Ureter (tissue), 1 donor: ENCODE data around the gene TPI1. TPM values are rescaled to one million over a fixed set of nuclear protein-coding genes. Genes with fewer than 3 reads are reported as not detected.

Source experiments
- DNase-seq: peaks from one replicate; pipeline ENCODE4 v3.0.0-alpha.2; 2020; ENCODE audit warnings: low spot score
- total RNA-seq: library from RNA; stranded (reverse); gene quantifications from one replicate; pipeline ENCODE4 v1.2.4, GENCODE V29; 2023
- donor health status: DM: yes; HTN: yes; CAD: no.

The TPI1 gene
- 418 TPM for total RNA-seq

DNA sequence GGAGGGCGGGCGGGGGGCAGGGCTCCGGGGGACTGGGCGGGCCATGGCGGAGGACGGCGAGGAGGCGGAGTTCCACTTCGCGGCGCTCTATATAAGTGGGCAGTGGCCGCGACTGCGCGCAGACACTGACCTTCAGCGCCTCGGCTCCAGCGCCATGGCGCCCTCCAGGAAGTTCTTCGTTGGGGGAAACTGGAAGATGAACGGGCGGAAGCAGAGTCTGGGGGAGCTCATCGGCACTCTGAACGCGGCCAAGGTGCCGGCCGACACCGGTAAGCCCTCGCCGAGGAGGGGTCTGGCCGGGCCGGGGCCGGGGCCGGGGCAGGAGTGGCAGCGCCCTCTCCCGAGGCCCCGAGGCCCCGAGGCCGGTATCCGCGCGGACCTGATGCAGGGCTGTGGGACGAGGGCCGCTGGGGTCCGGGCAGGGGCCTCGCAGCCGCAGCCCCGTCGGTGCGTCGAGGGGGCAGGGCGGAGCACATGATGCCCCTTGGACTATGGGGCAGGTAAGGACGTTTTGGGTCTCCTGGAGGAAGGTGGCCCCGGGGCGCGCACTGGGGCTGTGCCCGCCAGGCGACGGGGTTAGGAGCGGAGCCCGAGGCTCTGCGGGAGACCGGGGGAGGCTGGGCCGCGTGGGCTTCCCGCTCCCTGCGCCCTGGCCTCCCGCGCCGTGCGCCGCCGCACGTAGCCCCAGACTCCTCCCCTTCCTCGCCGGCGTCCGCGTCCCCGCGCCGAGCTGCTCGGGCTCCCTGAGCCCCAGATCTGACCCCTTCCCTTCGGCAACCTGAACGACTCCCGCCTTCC, at the start of gene TPI1:
Gene TPI1 (plus strand): TSS at position 119 of the 798 bp plus-strand sequence. CDS start 36 bp downstream, at position 155.
- peak; percentile 92 for DNase-seq

DNA sequence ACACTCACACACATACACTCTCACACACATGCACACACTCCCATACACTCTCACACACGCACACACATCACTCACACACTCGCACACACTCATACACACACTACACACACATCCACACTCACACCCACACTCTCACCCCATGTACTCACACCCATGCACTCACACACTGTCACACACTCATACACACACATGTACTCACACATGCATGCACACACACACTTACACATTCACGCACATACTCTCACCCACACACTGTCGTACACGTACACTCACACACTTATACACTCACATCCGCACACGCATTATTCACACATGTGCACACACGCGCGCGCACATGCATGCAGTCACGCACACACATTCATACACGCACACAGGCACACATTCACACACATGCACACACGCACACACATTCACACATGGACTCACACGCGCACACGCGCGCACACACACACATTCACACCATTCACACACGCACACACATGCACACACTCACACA, 49.6 kb upstream of the TPI1 start:
- no peak for DNase-seq

DNA sequence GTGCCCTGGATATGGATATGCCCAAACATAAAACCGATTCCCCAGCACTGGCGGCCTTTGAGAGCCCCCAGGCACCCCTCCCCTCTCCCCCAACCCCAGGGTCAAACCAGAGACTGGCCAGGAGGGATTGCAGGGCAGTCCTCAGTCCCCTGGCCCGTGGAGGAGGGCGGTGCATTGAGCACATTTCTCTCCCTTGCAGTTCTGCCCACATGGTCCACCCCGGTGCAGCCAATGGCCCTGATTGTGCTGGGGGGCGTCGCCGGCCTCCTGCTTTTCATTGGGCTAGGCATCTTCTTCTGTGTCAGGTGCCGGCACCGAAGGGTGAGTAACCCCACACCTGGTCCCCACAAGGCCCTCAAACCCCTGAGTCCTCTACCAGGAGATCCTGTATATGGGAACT, 49.1 kb upstream of the TPI1 start:
- no peak for DNase-seq

DNA sequence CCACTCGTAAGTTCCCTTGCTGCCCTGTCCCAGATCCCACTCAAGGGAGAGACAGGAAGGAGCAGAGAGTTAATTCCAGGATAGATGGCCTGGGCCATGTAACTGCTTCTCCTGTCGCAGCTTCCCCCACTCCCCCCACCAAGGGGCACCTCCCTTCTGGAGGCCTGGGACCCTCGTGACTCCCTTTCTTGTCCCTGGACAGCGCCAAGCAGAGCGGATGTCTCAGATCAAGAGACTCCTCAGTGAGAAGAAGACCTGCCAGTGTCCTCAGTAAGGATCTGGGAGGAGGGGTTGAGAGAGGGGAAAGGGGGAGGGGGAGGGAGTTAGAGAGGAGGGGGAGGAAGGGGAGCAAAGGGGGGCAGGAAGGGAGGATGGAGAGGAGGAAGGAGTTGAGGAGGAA, 48.7 kb upstream of the TPI1 start:
- no peak for DNase-seq

DNA sequence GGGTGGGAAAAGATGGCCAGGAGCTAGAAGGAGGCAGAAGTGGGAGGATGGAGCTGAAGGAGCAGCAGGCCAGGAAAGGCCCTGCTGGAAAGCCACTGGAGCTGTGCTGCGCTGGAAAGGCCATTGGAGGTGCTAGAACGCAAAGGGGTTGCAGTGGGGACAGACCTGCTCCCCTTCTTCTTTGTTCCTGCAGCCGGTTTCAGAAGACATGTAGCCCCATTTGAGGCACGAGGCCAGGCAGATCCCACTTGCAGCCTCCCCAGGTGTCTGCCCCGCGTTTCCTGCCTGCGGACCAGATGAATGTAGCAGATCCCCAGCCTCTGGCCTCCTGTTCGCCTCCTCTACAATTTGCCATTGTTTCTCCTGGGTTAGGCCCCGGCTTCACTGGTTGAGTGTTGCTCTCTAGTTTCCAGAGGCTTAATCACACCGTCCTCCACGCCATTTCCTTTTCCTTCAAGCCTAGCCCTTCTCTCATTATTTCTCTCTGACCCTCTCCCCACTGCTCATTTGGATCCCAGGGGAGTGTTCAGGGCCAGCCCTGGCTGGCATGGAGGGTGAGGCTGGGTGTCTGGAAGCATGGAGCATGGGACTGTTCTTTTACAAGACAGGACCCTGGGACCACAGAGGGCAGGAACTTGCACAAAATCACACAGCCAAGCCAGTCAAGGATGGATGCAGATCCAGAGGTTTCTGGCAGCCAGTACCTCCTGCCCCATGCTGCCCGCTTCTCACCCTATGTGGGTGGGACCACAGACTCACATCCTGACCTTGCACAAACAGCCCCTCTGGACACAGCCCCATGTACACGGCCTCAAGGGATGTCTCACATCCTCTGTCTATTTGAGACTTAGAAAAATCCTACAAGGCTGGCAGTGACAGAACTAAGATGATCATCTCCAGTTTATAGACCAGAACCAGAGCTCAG, 48.0 kb upstream of the TPI1 start:
- DNase-seq: no peak

DNA sequence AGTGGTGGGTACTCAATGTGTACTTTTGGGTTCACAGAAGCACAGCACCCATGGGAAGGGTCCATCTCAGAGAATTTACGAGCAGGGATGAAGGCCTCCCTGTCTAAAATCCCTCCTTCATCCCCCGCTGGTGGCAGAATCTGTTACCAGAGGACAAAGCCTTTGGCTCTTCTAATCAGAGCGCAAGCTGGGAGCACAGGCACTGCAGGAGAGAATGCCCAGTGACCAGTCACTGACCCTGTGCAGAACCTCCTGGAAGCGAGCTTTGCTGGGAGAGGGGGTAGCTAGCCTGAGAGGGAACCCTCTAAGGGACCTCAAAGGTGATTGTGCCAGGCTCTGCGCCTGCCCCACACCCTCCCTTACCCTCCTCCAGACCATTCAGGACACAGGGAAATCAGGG, 47.2 kb upstream of the TPI1 start:
- no peak for DNase-seq

DNA sequence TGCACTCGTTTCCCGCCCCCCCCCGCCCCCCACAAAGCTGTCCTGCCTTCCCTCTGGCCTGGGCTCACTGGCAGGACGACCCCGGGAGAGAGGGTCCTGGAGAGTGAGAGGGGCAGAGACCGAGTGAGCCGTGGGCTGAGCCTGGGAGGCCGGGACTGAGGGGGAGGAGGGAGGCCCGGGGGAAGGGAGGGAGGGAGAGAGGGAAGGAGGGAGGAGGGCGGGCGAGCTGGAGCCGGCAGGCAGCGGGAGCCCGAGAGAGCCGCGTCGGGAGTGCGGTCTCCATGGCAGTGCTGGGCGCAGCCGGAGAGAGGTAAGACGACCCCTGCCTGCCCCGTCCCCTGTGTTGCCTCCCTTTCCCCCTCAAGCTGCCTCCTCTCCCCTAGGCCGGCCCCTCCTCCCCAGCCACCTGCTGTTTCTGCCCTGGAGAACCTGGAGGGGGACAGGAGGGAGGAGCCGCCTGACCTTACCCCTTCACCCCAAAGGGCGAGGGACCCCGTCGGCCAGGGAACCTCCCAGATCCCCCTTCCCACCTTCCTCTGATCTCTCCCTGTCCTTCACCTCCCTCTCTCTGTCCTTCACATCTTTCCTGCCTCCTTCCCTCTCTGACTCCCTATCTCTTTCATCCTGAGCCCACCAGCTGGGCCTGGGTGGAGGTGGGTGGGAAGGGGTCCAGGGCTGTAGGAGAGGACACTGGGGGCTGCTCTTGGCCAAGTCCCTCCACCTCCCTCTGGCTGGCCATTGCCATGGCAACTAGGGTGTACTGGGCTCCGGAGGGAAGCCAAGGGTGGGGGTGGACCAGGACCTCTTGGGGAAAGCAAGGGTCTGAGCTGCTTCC, 45.5 kb upstream of the TPI1 start, which contains the start of gene GPR162:
Gene GPR162 (plus strand): TSS at position 231 of the 835 bp plus-strand sequence. CDS start 2,078 bp downstream, outside the sequence.
- DNase-seq: no peak

DNA sequence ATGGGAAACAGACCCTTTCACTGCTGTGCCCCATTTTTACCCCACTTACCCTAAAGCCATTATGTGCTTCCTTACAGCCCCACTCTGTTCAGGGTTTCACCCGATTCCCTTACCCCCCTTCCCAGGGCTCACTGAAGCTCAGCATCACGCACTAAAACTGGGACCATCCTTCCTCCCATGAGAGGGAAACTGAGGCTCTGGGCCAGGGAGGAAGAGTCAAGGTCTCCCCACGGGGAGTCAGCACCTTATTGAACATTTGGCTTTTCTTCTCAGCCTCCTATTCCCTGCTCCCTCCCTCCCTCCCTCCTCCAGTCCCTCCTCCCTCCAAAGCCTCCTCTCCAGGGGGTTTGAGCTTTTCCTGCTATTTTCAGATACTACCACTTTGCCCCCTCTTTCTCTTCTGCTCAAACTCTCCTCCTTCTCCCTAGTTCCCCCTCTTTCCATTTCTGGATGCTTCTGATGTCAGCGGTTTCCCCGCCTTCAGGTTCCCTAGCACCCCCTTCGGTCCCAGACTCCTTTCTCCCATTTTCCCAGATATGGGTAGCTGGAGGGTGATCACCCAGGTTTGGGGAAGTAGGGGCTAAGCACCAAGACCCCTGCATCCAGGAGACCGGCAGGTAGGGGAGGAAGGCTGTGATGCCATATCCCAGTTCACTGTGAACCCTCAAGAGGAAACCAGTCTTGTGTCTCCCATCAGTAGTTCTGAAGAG, 44.8 kb upstream of the TPI1 start:
- DNase-seq: no peak

DNA sequence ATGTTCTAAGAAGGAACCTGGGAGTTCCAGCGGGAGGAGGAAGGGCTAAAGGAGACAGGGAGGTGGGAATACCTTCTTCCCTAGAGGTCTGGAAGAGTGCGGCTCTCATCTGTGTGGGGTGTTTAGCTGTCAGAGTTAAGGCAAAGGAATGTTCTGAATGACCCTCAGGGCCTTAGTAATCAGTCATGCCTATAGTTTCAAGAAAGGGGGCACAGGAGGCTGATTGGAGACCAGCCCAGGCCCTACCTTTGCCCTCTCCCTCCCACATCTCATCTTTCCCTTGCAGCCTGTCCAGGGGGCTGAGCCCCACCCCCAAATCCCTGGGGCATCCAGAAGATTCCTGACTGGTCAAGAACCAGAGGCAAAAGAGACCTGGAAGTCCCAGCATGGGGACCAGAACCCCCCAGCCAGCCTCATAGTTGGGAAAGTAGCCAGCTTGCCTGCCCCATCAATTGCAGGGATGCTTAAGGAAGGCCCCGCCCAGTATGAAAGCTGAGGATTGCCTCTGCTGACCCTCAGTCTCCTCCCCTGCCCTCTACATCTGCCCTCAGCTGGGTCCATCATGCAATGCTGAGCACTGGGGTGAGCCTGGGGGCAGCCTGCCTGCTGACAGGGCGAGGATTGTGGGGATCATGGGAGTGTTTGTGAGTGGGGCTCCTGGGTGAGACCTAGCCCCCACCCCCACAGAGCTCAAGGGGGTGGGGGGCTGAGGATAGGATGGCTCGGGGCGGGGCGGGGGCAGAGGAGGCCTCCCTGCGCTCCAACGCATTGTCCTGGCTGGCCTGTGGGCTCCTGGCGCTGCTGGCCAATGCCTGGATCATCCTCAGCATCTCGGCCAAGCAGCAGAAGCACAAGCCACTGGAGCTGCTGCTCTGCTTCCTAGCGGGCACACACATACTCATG, 43.9 kb upstream of the TPI1 start:
- DNase-seq: no peak

DNA sequence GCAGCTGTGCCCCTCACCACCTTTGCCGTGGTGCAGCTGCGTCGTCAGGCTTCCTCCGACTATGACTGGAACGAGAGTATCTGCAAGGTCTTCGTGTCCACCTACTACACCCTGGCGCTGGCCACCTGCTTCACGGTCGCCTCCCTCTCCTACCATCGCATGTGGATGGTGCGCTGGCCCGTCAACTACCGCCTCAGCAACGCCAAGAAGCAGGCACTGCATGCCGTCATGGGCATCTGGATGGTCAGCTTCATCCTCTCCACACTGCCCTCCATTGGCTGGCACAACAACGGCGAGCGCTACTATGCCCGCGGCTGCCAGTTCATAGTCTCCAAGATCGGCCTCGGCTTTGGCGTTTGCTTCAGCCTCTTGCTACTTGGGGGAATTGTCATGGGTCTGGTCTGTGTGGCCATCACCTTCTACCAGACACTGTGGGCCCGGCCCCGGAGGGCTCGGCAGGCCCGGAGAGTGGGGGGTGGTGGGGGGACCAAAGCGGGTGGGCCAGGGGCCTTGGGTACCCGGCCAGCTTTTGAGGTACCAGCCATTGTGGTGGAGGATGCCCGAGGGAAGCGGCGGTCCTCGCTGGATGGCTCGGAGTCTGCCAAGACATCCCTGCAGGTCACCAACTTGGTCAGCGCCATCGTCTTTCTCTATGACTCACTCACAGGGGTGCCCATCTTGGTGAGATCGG, 43.1 kb upstream of the TPI1 start:
- no peak for DNase-seq

DNA sequence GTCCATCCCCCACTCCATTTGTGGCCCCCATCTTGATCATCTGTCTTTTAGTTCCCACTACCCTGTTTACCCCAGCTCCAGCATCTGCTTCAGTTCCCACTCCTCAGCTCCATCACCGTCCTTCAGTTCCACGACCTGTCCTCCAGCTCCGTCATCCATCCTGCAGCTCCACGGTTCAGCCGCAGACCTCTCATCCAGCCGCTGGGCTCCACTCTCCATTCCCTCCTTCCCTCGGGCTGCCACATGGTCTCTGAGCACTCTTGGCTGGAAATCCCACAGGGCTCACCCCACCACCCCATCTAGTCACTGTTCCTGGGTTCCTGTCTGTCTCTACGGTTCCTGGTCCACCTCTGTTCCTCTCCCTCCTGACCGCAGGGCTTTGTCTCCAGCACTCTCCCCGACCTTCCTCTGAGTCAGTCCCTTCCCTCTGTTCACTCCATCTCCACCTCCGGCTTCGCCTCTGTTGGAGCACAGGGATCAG, 42.4 kb upstream of the TPI1 start:
- no peak for DNase-seq

DNA sequence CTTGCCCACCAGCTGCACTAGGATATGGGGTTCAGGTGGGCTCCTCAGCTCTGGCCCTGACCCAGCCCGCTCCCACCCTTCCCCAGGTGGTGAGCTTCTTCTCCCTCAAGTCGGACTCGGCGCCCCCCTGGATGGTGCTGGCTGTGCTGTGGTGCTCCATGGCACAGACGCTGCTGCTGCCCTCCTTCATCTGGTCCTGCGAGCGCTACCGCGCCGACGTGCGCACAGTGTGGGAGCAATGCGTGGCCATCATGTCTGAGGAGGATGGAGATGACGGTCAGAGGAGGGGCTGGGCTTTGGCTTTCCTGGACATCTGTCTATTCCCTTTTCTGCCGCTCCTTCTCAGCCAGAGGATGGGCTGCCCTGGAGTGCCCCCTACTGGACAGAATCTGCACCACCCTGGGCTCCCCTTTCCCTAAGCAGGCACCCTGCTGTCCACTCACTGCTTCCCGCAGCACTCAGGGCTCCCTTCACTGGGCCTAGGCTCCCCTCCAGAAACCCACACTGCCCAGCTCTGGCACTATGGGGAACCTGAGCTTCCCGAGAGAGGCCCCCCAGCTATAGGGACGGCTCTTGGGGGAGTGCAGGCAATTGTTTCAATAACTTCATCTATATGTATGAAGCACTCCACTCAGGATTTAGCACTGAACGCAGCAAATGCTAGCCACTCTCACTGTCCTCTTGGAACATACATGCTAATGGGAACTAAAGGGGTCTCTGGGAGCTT, 41.8 kb upstream of the TPI1 start:
- peak; percentile 90 for DNase-seq

DNA sequence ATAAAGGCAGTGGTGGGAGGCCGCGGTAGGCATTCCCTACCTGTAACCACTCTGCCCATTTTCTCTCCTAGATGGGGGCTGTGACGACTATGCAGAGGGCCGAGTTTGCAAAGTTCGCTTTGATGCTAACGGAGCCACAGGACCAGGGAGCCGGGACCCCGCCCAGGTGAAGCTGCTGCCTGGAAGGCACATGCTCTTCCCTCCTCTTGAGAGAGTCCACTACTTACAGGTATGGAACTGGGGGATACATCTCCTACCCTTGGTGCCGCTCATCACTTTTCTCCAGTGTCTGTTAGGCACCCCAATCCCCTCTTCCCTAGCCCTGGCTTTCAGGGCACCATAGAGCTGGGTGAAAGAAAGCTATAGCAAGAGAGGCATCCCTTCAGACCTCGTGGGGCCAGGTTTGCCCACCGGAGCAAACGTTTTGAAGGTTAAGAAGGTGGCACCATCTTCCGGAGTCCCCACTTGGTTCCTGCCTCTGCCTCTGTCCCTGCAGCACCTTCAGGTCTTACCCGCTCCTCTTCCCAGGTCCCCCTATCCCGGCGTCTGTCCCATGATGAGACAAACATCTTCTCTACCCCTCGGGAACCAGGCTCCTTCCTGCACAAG, 41.1 kb upstream of the TPI1 start:
- no peak for DNase-seq

DNA sequence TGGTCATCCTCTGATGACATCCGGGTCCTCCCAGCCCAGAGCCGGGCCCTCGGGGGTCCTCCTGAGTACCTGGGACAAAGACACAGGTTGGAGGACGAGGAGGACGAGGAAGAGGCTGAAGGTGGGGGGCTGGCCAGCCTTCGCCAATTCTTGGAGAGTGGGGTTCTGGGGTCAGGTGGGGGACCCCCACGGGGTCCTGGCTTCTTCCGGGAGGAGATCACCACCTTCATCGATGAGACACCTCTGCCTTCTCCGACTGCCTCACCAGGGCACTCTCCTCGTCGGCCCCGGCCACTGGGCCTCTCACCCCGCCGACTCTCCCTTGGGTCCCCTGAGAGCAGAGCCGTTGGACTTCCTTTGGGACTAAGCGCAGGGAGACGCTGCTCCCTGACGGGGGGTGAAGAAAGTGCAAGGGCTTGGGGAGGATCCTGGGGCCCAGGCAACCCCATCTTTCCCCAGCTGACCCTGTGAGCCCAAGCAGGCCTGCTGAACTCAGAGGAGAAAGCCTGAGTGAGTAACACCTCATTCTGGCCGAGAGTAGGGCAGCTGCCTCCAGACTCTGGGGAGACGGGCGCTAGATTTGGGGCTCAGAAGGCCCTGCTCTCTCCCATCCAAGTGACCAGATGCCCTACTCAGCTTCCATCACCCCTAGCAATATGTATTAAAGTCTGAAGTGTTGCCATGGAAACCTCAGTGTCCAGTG, 40.4 kb upstream of the TPI1 start:
- DNase-seq: no peak

DNA sequence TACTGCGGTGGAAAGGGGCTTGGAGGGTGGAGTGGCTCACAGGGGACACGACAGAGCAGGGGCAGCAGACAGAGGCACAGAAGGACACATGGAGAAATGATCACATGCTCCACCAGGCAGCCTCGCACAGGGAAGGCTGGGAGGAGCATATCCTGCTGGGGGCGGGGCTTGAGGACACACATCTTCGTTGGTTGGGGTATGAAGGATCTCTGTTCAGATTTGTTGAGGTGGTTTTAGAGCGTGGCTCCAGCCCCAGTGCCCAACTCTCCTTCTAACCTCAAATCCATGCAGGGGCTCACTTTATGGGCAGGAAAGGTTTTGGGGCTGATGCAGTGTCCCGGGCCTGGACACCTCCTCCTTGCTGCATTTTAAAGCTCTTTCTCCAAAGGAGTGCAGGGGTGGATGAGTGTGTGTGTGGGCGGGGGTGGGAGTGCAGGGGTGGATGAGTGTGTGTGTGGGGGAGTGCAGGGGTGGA, 39.9 kb upstream of the TPI1 start:
- peak; percentile 87 for DNase-seq

DNA sequence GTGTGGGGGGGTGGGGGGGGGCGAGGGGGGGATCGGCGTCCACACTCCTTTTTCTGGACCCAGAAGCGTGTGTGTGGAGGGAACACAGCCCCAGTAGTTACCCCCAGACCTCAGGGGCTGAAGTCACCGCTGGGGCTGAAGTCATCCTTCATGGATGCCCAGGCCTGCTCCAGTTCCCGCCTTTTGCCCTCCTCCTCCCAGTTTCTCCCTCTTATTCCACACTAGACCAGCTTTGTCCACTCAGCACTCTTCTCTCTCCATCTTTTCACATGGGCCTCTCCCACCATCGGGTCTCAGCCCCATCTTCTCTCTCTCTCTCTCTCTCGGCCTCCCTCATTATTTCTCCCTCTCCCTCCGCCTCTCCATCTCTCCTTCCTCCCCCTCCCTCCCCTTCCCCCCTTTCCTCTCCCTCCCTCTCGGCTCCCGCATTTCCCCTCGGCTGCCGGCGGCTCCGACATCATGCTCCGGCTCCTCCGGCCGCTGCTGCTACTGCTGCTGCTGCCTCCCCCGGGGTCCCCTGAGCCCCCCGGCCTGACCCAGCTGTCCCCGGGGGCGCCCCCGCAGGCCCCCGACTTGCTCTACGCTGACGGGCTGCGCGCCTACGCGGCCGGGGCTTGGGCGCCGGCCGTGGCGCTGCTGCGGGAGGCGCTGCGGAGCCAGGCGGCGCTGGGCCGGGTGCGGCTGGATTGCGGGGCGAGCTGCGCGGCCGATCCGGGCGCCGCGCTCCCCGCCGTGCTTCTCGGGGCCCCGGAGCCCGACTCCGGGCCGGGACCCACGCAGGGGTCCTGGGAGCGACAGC, 39.1 kb upstream of the TPI1 start, which contains the start of gene P3H3:
Gene P3H3 (plus strand): TSS at position 426 of the 799 bp plus-strand sequence. CDS start 34 bp downstream, at position 460.
- DNase-seq: no peak
